ENCODE data around the gene SEMA5A.

GRCh38 chr5:9052421-9052820, 493.5 kb downstream of the SEMA5A start:
- TF ChIP-seq CTCF (IDR thresholded peaks at IDR 0.05) (no peak), EZH2 (IDR thresholded peaks at IDR 0.05) (no peak)
